NT2/D1 (cell line): ENCODE results near the gene TLX1.

Source experiments
- DNase-seq: peaks from one replicate; pipeline ENCODE4 v3.0.0-alpha.2; 2011; ENCODE audit warnings: low read depth, low spot score
- H3K27me3 ChIP-seq: 2 replicates; pipeline ENCODE4 v1.6.0; 2011; ENCODE audit warnings: mild to moderate bottlenecking; ENCODE audit not compliant: insufficient read length, insufficient read depth
- H3K36me3 ChIP-seq: 2 replicates; pipeline ENCODE4 v1.6.1; 2011; ENCODE audit warnings: mild to moderate bottlenecking, low read length, mixed read lengths; ENCODE audit not compliant: insufficient read depth, insufficient read length
- H3K4me1 ChIP-seq: 2 replicates; pipeline ENCODE4 v1.5.1; 2011; ENCODE audit not compliant: insufficient read depth, insufficient read length
- H3K4me3 ChIP-seq: 2 replicates; pipeline ENCODE4 v1.5.1; 2011; ENCODE audit warnings: low read depth; ENCODE audit not compliant: insufficient read length
- H3K9ac ChIP-seq: 2 replicates; pipeline ENCODE4 v1.6.0; 2011; ENCODE audit warnings: low read depth; ENCODE audit not compliant: insufficient read length
- H3K9me3 ChIP-seq: 2 replicates; pipeline ENCODE4 v1.5.1; 2011; ENCODE audit warnings: mild to moderate bottlenecking, low read length; ENCODE audit not compliant: insufficient read depth
- SUZ12 ChIP-seq: IDR thresholded peaks from 2 replicates; pipeline ENCODE4 v1.6.1; 2011; ENCODE audit not compliant: insufficient read length, insufficient read depth; ENCODE audit errors: extremely low read depth
- YY1 ChIP-seq: IDR thresholded peaks from 2 replicates; pipeline ENCODE4 v1.6.1; 2011; ENCODE audit not compliant: insufficient read length, insufficient read depth
- ZNF274 ChIP-seq: IDR thresholded peaks from 2 replicates; pipeline ENCODE4 v1.6.1; 2011; ENCODE audit warnings: mild to moderate bottlenecking, low read depth, low read length

TLX1 gene

GRCh38 chr10:101091546-101092290 is 39.4 kb upstream of the TLX1 start:
- DNase-seq: no peak
- Histone ChIP-seq H3K27me3 (no peaks in the 10 kb centered on the region), H3K9ac (no peak overlapping the region), H3K36me3 (no peaks in the 10 kb centered on the region), H3K9me3 (no peaks in the 10 kb centered on the region), H3K4me3 (no peak overlapping the region), H3K4me1 (peaks cover 9% of the 10 kb centered on the region)
- no peak for TF ChIP-seq ZNF274
- no peak for TF ChIP-seq YY1

- DNase-seq: no peak
- TF ChIP-seq YY1 (no peak), SUZ12 (no peak), ZNF274 (no peak)
- no peaks in the 10 kb centered on the region for H3K27me3 ChIP-seq
- H3K4me3 ChIP-seq: no peak overlapping the region
- peaks cover 9% of the 10 kb centered on the region for H3K4me1 ChIP-seq
- H3K9me3 ChIP-seq: no peaks in the 10 kb centered on the region
- H3K9ac ChIP-seq: no peak overlapping the region
- no peaks in the 10 kb centered on the region for H3K36me3 ChIP-seq
These were observed 38.2 kb upstream of the TLX1 start for GRCh38 chr10:101092881-101093354.

DNA sequence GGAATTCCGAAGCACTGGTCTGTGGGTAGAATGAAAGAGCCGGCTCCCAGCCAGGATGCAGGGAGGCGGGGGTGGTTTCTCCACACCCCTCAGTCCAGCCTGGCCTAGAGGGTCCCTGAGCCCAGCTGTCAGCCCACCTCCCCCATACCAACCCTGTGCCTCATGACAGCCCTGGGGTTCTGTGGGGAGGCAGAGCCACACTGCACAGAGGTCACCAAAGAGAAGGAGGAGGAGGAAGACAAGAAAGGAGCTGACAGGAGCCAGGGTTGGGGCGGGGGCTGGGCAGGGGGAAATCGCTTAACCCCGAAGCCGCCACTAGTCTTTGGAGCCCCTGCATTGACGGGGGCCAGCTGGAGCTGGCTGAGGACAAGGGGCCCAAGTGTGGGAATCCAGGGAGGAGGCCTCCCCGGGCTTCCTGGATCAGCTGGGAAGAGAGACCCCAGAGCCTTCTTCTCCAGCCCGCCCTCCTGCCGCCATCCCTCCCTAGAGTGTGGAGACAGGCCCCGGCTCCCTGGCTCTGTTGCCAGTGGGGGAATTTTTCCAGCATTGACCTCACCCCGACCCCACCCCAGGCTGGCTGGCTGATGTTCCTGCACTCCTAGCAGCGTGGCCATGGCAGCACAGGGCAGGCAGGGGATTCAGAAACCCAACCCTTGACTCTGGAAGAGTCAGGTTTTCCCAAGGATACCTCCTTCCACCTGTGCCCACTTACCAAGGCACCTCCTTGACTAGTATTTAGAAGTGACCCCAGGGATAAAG is 36.8 kb upstream of the TLX1 start:
- no peaks in the 10 kb centered on the region for H3K9me3 ChIP-seq
- H3K4me3 ChIP-seq: no peak overlapping the region
- no peak overlapping the region for H3K9ac ChIP-seq
- TF ChIP-seq ZNF274 (no peak), SUZ12 (no peak), YY1 (no peak)
- H3K4me1 ChIP-seq: peaks cover 9% of the 10 kb centered on the region
- H3K36me3 ChIP-seq: no peaks in the 10 kb centered on the region
- DNase-seq: no peak
- H3K27me3 ChIP-seq: no peaks in the 10 kb centered on the region

GRCh38 chr10:101095004-101095403 is 36.1 kb upstream of the TLX1 start:
- Histone ChIP-seq H3K36me3 (no peaks in the 10 kb centered on the region), H3K4me1 (peaks cover 9% of the 10 kb centered on the region), H3K9ac (no peak overlapping the region), H3K9me3 (no peaks in the 10 kb centered on the region), H3K4me3 (no peak overlapping the region), H3K27me3 (no peaks in the 10 kb centered on the region)
- no peak for DNase-seq
- TF ChIP-seq ZNF274 (no peak), YY1 (no peak), SUZ12 (no peak)

DNA sequence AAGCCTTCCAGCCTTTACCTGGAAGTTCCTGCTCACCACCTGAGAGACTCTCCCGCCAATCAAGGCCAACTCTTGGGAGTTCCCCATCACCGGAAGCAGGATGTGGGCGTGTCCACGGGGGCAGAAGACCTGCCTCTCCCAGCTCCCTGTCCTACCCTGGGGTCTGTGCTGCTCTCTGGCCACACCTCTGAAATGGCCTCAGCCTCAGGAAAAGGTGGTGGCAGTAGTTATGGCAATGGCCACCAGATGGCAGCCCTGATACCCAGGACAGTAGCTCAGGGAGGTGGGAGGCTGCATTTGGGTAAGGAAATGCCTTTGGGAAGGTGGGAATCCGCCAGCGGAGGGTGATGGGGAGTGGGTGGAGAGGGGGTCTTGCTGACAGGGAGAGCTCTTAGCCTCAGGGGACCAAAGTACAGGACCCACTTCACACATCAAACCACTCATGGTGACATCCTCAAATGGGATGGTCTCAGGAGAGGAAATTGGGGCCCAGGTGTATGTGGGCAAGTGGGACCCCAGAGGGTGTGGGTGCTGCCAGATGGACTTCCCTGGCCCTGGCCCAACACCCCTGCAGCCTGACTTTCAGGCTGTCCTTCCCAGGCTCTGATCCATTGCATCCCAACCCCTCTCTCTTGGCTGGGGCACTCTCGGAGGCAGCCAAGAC is 35.4 kb upstream of the TLX1 start:
- H3K9me3 ChIP-seq: no peaks in the 10 kb centered on the region
- no peaks in the 10 kb centered on the region for H3K27me3 ChIP-seq
- DNase-seq: peak; percentile 85
- no peak overlapping the region for H3K4me3 ChIP-seq
- peaks cover 9% of the 10 kb centered on the region for H3K4me1 ChIP-seq
- no peaks in the 10 kb centered on the region for H3K36me3 ChIP-seq
- H3K9ac ChIP-seq: no peak overlapping the region
- TF ChIP-seq SUZ12: no peak
- TF ChIP-seq YY1: no peak
- no peak for TF ChIP-seq ZNF274

DNA sequence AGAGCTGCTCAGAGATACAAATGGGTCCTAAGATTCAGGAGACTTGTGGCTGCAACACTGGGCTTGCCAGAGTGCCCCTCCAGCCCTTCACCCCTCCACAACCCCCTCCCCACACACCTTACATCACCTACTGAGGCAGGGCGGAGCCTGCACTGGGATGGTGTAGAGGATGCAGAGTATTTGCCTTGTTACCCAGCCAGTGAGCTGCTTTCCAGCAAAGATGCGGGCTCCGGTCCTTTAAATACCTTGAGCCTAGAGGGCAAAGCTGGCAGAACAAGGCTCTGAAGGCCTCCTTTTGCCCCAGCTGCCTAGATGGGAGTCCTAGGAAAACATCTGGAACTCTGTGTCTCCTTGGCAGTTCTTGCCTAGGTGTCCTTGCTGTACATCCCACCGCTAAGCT is 34.7 kb upstream of the TLX1 start:
- H3K27me3 ChIP-seq: no peaks in the 10 kb centered on the region
- H3K4me1 ChIP-seq: peaks cover 9% of the 10 kb centered on the region
- H3K9me3 ChIP-seq: no peaks in the 10 kb centered on the region
- H3K4me3 ChIP-seq: no peak overlapping the region
- H3K36me3 ChIP-seq: no peaks in the 10 kb centered on the region
- H3K9ac ChIP-seq: no peak overlapping the region
- TF ChIP-seq ZNF274 (no peak), SUZ12 (no peak), YY1 (no peak)
- no peak for DNase-seq

- Histone ChIP-seq H3K36me3 (no peaks in the 10 kb centered on the region), H3K9ac (no peak overlapping the region), H3K4me3 (no peak overlapping the region), H3K4me1 (peaks cover 9% of the 10 kb centered on the region), H3K27me3 (no peaks in the 10 kb centered on the region), H3K9me3 (no peaks in the 10 kb centered on the region)
- no peak for TF ChIP-seq YY1
- no peak for TF ChIP-seq SUZ12
- no peak for TF ChIP-seq ZNF274
- DNase-seq: no peak
These were observed 33.2 kb upstream of the TLX1 start for GRCh38 chr10:101097881-101098280.
